GM21529 (cell line): ENCODE data around the gene FOXF1.

ENCODE experiments used
- ATAC-seq: cut with Tn5 transposase; IDR thresholded peaks from one replicate; pipeline ENCODE4 v1.9.1; 2021; ENCODE audit not compliant: unreplicated experiment

The FOXF1 gene

DNA sequence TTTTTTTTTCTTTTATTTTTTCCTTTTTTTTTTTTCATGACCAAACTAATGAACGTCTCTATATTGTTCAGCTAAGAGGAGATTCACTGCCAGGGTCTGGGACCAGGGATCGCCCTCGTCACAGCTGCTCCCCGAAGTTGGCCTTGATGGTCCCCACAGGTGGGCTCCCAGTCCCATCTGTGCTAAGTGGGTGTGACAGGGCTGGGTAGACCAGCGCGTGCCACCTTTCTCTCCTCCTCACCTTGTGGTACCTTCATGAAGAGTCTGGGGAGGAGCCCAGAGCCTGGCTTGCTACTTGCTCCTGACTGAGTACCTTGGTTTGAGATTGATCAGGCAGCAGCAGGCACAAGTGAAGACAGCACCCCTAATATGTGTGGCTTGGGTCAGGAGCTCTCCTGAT lies 6.5 kb upstream of the FOXF1 start:
- ATAC-seq, result no peak

DNA sequence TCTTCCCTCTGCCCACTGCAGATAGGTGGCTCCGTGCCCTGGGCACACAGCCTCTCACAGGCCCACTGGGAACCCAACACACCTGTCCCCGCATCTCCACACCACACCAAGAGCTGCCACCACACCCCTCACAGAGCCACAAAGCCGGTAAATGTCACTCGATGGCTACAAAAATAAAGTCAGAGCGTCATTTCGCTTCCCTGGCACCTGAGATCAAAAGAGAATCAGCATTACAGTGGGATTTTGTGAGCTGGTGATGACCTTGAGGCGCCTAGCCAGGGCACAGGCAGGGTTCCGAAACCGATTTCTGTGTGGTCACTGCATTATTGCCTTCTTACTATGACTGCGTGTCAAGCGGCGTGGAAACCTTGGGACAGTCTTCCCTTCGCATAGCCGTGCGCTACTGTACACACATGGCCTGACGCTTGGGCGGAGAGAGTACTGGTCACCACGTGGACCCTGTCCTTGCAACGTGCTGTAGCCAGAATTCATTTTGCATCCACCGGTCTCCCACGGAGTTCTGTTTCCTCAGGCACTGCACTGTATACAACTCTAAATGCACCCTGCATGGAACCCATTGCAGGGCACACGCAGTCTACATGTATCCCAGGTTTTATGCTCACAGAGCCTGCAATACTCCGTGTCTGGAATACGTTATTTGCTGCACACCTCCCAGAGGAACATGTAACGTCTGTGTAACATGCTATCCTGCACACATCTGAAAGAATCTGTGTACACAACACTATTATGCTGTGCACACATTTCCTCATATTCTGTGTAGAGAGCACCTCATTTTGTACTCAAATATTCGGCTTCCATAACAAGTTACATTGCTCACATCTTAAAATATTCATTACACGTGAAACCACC lies 5.8 kb upstream of the FOXF1 start:
- ATAC-seq, result no peak

DNA sequence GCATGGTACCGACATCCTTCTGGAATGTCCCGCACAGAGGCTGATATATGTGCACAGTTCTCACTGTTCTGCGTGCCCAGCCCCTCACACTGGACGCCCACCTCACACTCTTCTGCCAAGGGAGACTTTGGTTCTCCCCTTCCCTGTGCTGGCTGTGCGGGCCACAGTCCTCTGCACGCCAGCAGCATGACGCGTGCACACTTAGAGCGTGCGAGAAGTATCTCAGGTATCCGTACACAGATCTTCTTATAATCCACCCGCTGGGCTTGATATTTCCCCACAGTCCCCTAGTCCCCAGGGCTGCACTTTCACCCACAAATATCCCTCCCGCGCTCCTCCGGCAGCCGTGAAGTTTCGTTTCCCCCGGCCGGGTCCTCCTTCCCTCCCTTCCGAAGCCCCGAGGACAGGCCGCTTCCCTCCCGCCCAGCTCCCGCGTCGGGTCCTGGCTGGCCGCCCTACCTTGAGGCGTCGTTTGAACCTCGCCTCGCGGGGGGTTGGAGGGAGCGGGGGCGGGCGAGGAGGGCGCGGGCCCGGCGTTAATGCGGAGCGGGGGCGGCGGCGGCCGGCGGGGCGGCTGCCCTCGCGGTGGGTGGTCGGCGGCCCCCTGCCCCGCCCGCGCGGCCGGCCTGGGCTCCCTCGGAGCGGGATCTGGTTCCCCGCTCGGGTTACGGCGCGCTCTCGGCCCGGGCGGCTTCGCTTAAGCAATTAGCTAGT lies 5.0 kb upstream of the FOXF1 start:
- ATAC-seq, result no peak

DNA sequence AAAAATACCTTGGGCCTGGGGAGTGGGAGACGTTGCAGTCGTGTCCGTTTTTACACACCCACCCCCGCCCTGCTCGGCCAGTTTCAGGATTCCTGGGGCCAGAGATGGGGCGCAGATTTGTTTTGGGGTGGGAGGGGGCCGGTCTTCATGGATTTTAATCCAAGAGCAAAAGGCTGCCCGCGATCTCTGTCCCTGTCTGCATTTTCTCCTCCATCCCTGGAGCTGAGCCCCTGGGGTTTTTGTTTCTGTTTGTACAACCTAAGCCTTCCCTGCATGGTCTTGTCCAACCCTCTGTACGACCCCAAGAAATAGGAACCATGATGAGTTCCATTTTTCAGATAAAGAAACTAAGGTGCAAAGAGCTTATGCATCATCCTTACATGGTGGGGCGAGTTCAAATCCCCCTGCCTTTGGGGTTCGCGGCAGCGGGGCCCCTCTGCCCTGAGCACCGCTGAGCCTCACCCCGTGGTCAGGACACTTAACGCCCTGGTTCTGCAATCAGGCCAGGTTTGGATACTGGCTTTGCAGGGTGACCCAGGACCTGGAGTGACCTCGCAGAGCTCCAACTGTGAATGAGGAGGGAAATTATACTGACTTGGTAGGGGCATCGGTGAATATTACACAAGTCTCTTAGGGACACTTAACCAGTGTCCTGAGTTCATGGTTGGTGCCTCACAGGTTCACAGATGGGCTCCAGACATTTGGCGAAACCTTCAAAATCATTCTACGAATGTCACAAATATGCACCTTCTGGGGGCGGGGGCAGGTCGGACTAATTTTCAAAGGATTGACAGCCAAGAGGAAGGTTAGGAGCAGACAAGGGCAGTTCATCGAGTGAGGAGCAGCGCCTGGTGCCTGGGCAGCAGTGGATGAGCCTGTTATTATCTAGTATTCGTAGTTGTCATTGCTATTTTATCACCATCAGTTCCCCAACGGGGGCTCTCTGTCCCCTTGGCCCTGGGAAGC lies 4.1 kb upstream of the FOXF1 start:
- no peak for ATAC-seq

DNA sequence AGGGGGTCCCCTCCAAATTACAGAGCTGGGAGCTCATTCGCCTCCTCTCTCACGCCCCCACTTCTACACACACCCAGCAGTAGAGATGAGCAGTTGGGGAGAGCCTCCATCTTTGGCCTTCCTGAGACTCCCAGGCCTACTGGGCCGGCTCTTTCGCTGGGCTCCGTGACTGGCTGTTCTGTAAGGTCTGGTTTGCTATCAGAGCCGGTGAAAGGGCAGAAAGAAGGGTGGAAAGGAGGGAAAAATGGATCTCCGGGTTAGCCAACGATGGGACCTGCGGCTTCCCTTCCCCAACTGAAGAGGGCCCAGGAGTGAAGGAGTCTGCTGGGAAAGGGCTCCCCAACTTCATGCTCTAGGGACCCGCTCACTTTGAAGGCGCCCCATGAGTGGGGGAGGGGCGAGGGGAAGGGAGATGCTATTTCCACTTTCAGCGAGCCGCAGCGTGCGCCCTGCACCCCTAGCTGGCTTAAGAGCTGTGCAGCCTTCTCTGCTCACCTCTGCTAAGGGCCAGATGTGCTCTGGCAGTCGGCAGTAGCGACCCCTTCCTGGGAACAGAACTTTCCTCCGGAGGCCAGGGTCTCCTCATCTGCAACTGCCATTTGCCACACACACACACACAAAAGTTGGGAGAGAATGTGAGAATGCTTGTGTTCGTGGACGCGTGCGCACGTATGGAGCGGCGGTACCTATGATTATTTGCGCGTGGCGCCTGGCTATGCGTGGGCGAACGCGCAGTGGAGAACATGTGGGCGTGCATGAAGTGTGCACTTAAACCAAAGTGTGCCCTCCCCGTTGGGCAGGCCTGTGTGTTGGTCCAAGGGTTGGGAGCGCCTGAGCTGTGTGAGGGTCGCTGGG lies 2.9 kb upstream of the FOXF1 start:
- no peak for ATAC-seq

DNA sequence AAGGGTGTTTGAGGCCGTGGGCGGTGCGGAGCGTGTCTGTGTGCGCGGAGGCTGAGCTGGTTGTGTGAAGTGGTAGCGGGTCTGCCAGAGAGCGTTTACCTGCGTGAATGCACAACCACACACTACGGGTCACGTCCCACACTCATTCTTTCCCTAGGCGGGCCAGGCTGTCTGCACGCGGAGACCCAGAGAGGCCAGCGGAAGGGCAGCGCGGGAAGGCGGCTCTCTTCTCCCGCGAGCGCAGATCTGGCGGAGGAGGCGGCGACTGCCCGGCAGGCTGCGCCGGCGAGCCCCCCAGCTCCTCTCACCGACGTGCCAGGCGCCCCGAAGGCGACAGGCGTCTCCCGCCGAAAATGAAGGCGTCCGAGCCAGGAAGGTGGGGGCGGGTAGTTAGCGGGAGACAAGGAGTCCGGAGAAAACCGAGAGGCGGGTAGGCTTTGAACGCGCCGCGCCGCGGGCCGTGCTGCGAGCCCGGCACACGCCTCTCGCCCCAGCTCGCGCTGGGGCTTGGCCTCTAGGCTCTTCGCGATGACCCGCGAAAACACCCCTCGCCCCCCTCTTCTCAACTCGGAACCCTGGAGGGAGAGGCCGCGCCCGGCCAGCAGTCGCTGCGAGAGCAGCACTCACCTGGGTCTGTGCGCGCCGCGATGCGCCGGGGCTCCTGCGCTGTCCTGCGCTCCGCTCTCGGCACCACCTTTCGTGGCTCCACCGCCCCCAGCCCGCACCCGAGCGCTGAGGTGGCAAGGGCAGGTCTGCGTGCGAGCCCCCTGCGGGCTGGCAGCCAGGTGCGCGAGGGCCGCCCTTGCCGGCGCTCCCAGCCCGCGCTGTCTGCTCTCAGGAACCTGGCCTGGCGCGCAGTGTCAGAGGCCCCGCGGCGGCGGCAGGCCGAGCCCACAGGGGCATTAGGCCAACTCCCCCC lies 2.0 kb upstream of the FOXF1 start:
- ATAC-seq, result no peak

DNA sequence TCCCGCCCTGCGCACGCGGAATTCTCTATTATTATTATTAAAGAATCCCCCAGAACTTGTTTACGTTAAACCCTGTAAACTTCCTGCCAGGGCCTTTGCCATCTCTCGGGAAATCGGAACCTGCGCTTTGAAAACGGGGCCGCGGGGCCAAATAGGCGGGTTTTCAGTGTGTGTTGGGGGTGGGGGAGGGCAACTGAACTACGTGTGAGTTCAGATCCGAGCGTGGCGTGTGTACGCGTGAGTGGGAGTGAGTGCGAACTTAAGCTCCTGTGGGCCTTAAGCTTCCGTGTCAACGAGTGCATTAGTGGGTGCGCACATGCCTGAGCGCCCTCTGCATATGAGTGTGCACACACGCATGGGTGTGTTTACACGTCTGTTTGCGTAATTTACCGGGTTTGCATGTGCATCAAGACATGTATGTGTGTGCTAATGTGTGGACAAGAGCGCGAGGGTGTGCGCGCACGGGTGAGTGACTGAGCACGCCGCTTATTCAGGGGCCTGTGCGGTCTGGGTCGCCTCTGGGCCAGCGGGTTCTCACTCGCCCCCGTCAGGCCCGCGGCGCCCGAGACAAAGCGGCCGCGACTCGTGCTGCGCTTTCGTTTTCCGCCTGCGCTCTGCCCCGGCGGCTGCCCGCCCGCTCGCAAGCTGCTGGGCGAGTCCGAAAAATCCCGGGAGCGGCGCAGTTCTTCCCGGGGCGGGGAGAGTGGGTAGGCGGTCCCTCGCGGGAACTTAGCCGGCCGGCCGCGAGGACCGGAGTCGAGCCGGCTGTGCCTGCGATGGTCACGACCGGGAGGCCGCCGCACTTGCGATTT lies 1.2 kb upstream of the FOXF1 start:
- ATAC-seq, result no peak

DNA sequence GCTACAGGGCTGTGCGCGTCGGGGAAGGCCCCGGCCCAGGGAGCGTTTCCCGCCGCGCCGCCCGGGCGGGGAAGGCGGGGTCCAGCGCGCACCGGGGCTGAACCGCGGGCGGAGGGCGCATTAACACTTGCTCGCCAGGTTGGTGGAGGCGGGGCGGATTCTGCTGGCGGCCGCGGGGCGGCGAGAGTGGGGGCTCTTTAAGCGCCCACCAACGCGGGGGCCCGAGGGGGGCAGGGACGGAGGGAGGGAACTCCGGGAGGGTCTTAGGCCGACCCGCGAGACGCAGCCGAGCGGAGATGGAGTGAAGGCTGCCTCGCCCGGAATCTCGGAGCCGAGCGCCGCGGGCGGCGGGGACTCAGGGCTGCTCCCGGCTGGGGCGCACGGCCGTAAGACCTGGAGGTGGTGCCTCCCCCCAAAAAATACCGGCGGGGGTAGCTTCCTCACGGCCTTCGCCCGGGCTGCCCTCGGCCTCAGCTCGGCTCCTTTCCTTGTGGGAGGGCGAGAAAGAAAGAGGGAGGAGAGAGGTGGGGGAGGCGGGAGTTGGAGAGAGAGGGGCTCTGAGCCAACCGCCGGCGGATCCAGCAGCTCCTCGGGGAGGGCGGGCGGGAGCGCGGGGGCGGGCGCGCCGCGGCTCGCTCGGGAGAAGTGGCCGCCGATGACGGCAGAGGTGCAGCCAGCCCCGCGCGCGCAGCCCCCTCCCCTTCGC lies 415 bp upstream of the FOXF1 start:
- ATAC-seq, result no peak

DNA sequence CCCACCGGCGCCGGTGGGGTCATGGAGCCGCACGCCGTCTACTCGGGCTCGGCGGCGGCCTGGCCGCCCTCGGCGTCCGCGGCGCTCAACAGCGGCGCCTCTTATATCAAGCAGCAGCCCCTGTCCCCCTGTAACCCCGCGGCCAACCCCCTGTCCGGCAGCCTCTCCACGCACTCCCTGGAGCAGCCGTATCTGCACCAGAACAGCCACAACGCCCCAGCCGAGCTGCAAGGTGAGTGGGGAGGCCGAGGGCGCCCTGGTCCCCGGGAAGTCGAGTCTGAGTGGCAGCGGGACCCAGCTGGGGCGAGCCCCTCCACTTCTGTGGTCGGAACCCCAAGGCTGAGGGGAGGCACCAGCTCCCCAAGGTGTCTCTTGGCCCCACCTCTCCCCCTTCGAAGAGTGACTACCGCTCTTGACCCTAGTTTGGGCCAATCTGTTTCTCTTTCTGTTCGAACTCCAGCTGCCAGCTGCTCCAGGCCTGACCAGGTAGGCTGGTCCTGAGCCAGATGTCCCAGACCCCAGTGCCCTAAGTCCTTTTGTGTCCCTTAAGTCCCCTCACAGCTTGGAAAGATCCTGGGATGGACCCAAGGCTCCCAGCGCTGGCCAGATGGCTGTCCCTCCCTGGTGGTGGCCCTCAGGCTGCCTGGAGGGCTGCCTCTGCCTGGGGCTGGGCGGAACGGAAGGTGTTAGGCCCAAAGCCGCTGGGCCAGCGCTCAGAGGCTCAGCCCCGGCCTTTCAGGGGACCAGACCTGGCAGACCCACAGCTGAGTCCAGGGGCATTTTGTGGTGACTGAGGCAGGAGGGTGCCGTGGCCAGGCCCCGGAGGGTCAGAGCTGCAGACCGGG lies 1.2 kb downstream of the FOXF1 start:
- no peak for ATAC-seq

DNA sequence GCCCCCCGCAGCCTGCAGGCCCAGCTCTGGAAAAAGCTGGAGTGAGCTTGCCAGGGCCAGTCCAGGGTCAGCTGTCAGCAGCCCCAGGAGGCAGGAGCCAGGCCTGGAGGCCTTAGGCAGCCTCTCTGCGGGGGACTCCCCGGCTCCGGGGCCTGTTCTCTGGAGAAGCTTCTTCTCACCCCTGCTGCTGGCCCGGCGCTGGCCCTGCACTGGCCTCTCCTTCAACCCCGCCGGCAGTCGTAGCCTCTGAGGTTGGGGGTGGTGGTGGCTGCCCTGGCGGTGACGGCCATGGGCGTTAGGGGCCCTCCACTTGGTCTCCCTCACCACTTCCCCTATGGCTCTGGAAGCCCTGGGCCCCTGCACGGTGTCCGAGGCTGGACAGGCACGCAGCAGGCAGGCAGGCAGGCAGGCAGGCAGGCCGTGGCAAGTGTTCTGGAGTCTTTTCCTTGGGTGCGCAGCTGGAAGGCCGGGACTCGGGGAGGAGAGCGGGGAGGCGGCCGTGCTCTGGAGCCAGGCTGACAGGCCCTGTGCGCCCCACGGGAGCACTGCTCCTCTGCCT lies 2.1 kb downstream of the FOXF1 start:
- no peak for ATAC-seq

DNA sequence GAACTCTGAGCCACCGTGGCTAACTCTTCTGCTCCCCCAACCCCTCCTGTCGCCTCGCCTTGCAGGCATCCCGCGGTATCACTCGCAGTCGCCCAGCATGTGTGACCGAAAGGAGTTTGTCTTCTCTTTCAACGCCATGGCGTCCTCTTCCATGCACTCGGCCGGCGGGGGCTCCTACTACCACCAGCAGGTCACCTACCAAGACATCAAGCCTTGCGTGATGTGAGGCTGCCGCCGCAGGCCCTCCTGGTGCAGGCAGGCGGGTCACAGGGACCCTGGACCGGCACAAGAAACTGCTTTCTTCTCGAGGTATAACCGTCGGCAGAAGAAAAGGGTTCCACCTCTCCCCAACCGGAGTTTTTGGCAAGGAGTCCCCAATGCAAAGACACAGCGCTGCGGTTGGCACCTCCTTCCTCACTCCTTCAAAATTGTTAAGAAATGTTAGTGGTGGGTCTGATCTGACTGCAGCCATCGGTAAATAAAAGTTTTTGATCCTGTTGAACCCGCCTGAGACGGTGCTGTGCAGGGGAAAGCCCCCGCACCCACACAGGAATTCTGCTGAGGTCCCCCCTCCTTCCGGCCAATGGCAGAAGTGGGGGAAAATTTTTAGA lies 2.6 kb downstream of the FOXF1 start:
- no peak for ATAC-seq

DNA sequence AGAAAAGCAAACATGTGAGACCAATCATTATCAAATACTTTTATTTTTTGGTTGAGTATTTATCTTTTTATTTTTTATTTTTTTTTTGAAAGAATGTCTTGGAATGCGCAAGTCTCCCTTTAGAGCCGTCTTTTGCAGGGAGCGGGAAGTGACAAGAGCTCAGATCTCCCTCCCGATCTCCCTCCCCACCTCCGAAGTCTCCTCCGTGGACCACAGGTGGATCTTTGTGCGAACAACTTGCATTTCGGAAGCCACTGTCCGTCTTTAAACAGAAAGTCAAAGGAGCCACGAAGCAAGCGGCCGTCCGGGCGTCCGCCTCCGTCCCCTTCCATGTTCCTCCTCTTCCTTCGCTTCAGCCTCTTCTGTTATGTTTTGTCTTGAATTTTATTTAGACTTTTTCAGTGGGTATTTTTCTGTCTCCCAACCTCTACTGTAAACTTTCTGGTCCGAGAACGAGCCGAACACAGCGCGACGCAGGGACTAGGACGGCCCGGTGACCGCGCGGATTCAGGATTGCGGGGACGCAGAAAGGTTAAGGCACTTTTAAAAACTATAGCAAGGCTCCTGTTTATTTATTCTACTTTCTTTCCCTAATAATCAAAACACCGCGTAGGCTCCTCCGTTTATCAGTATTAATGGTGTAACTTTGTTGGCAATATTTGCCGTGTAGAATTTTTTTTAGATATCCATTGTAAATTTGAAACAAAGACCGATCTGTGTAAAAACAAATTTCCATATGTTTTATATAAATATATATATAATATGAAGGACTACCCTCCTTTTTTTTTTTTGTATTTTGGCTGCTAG lies 3.3 kb downstream of the FOXF1 start:
- ATAC-seq, result no peak

DNA sequence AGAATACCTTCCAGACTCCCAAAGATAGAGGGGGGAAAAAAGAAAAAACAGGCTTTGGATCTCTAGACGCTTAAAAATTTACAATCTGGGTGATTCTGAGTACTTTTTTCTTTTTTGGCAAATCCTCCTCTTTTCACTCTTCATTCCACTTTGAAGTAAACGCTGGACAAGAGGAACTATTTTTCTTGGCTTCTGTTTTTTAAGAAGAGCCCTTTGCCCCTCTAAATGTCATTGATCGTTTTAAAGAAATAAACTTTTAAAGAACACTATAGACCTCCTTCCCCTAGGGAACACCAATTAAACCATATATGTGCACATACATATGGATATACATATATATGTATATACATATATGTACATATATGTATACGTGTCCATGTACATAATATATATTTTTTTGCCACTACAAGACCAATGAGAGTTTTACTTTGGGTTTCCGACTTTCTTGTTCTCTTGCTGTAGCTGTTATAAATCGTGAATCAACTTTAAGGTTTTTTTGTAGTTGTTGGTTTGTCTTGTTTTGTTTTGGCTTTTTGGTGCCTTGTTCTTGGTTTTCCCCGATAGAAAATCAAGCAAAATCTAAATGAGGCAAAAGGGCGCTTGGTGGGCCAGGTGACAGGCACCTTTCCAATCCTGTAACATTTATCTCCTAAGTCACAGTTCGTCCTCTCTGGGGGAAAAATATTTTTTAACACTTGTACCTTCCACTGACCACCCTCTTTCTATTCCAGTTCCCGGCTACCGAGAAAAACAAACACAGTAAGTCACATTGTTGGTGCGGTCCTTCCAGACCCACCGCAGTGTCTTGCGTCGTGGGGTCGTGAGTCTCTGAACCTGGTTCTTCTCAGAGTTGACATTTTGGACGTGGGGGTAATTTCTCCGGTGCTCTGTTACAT lies 4.4 kb downstream of the FOXF1 start:
- ATAC-seq, result no peak

DNA sequence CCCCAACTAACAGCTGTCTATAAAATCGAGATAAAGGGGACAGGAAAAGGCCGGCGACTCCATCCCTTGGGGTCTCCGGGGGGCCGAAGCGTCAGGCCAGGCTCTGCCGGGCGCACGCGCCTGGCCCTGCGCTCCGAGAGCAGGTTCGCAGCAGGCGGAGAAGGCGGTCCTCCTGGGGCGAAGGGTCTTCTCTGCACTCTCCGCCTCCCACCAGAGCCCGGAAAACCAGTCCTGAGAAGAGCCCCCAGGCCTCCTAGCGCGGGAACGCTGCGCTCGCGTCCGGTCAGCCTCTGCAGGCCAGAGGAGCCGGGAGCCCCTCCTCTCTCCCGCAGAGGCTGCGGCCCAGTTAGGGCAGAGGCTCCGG lies 5.1 kb downstream of the FOXF1 start:
- ATAC-seq, result no peak
